GM10847 (cell line): ENCODE results near the gene DNAJC16.

Source experiments
- POLR2A ChIP-seq: IDR thresholded peaks from 2 replicates; pipeline ENCODE4 v1.6.1; 2011; ENCODE audit not compliant: insufficient read length; ENCODE audit errors: extremely low read depth

The DNAJC16 gene

GRCh38 chr1:15595809-15596617, 69.4 kb downstream of the DNAJC16 start:
- TF ChIP-seq POLR2A, result no peak

- no peak for TF ChIP-seq POLR2A
Measured at GRCh38 chr1:15598436-15598835, 71.8 kb downstream of the DNAJC16 start.

GRCh38 chr1:15603050-15603965, 76.7 kb downstream of the DNAJC16 start:
- peak; percentile 30 for TF ChIP-seq POLR2A

GRCh38 chr1:15605398-15606383, 79.0 kb downstream of the DNAJC16 start:
- no peak for TF ChIP-seq POLR2A

GRCh38 chr1:15609631-15610030, 83.0 kb downstream of the DNAJC16 start:
- no peak for TF ChIP-seq POLR2A

- no peak for TF ChIP-seq POLR2A
Measured at GRCh38 chr1:15610167-15610566, 83.5 kb downstream of the DNAJC16 start.

GRCh38 chr1:15616373-15617172, 89.9 kb downstream of the DNAJC16 start:
- TF ChIP-seq POLR2A, result no peak

- peak; percentile 82 for TF ChIP-seq POLR2A
Measured at GRCh38 chr1:15617173-15618076, 90.8 kb downstream of the DNAJC16 start, which contains the start of gene DDI2. DDI2 (plus strand) TSS chr1:15617458; CDS start chr1:15617671, 213 bp downstream.

- TF ChIP-seq POLR2A, result no peak
Measured at GRCh38 chr1:15618077-15618654, 91.5 kb downstream of the DNAJC16 start.

- TF ChIP-seq POLR2A, result no peak
Measured at GRCh38 chr1:15618655-15619525, 92.2 kb downstream of the DNAJC16 start.

GRCh38 chr1:15620155-15620545, 93.5 kb downstream of the DNAJC16 start:
- no peak for TF ChIP-seq POLR2A
